Measurements from ENCODE around the gene TEX11. TPM values are rescaled to one million over a fixed set of nuclear protein-coding genes. Genes with fewer than 3 reads are reported as not detected.
A peak's percentile ranks its signal among the peaks of the same experiment; 100 is the strongest.

Gene TEX11
- total and polyA plus RNA-seq, 2 experiments from 2014 or later, result 0.60 to 1.0 TPM

DNA sequence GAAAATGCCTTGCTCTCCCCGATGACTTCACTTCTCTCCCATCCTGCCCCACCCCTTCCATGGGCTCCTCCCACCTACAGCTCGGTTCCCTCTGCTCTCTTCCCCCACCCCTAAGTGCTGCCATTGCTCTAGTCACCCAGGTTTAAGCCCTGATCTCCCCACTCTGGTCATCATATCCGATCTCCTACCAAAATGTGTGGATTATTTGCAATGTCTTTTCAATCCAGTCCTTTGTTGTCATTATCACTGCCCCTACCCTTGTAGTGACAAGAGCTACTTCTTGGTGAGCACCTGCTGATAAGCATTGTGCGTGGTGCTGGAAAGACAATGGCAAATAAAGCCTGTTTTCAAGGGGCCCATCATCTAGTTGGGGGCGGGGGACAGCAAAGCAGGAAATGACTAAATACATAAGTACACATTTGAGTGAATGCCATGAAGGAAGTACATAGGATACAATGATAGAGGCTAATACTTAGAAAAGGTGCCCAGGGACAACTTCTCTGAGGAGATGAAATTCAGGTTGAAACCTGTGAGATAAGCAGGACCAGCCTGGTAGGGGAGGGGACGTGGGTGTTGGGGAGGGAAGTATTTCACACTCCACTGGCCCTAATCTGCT, 400.1 kb downstream of the TEX11 start (continued):
- TF ChIP-seq, protein P1, sequence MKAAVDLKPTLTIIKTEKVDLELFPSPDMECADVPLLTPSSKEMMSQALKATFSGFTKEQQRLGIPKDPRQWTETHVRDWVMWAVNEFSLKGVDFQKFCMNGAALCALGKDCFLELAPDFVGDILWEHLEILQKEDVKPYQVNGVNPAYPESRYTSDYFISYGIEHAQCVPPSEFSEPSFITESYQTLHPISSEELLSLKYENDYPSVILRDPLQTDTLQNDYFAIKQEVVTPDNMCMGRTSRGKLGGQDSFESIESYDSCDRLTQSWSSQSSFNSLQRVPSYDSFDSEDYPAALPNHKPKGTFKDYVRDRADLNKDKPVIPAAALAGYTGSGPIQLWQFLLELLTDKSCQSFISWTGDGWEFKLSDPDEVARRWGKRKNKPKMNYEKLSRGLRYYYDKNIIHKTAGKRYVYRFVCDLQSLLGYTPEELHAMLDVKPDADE (IDR thresholded peaks at IDR 0.05), result no peak
- TF ChIP-seq NANOG (IDR thresholded peaks at IDR 0.05; ENCODE audit: borderline replicate concordance), result no peak

DNA sequence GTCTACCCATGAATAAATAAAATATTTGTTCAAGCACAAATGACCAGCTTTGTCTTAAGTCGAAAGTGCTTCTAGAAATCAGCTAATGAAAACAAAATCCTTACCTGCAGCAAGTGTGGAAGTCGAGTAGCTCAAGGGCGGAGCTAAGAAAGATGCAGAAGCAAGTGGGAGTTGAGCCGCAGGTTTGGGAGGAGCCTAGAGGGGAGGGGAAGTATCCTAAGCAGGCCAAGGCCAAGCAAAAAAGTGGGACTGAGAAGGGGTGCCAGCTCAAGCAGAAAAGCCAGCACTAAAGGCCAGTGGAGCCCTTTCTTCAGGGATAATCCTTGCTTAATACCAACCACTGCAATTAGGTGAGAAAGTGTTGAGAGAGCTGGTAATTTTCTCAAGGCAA, 403.1 kb downstream of the TEX11 start:
- Histone ChIP-seq H3K9me2 (ENCODE audit: insufficient read depth) (no peaks in the 10 kb centered on the region), H3K27me3 (ENCODE audit: insufficient read depth) (no peaks in the 10 kb centered on the region), H3K4me1 (ENCODE audit: insufficient read depth) (peaks cover 12% of the 10 kb centered on the region), H3F3A (replicated peaks; ENCODE audit: low read depth) (no peaks in the 10 kb centered on the region), H4K20me1 (replicated peaks; ENCODE audit: insufficient read depth) (no peaks in the 10 kb centered on the region), H3K79me2 (replicated peaks; ENCODE audit: insufficient read depth) (no peaks in the 10 kb centered on the region), H2AFZ (no peak overlapping the region), H3K36me3 (ENCODE audit: insufficient read depth) (no peaks in the 10 kb centered on the region; the same call in 1 of the 2 replicates), H3K4me2 (no peak overlapping the region), H3K27ac (ENCODE audit: low read depth) (no peak overlapping the region), H3K4me3 (no peak overlapping the region)
- H3K36me3 Mint-ChIP-seq (ENCODE audit: low read depth), result peaks cover 37% of the 10 kb centered on the region
- no peak overlapping the region for H3K27ac Mint-ChIP-seq
- DNase-seq (ENCODE audit: low spot score) (peak; percentile 34), ATAC-seq (peak; percentile 73)
- H3K27me3 Mint-ChIP-seq (ENCODE audit: insufficient read depth, low read depth, poor library complexity), result peaks cover 7% of the 10 kb centered on the region
- TF ChIP-seq STAT1 (IDR thresholded peaks at IDR 0.05; ENCODE audit: unreplicated experiment) (no peak), NANOG (IDR thresholded peaks at IDR 0.05; ENCODE audit: borderline replicate concordance) (no peak), CREB1 (CRISPR knock-in tag; IDR thresholded peaks at IDR 0.05; ENCODE audit: low read depth) (no peak), ZNF331 (CRISPR knock-in tag; IDR thresholded peaks at IDR 0.05; ENCODE audit: low read depth) (no peak), EZH2phosphoT487 (IDR thresholded peaks at IDR 0.05; ENCODE audit: unreplicated experiment) (no peak), JUNB (IDR thresholded peaks at IDR 0.05; ENCODE audit: unreplicated experiment) (no peak), ZNF114 (CRISPR knock-in tag; IDR thresholded peaks at IDR 0.05) (no peak)
- TF ChIP-seq, protein P2, sequence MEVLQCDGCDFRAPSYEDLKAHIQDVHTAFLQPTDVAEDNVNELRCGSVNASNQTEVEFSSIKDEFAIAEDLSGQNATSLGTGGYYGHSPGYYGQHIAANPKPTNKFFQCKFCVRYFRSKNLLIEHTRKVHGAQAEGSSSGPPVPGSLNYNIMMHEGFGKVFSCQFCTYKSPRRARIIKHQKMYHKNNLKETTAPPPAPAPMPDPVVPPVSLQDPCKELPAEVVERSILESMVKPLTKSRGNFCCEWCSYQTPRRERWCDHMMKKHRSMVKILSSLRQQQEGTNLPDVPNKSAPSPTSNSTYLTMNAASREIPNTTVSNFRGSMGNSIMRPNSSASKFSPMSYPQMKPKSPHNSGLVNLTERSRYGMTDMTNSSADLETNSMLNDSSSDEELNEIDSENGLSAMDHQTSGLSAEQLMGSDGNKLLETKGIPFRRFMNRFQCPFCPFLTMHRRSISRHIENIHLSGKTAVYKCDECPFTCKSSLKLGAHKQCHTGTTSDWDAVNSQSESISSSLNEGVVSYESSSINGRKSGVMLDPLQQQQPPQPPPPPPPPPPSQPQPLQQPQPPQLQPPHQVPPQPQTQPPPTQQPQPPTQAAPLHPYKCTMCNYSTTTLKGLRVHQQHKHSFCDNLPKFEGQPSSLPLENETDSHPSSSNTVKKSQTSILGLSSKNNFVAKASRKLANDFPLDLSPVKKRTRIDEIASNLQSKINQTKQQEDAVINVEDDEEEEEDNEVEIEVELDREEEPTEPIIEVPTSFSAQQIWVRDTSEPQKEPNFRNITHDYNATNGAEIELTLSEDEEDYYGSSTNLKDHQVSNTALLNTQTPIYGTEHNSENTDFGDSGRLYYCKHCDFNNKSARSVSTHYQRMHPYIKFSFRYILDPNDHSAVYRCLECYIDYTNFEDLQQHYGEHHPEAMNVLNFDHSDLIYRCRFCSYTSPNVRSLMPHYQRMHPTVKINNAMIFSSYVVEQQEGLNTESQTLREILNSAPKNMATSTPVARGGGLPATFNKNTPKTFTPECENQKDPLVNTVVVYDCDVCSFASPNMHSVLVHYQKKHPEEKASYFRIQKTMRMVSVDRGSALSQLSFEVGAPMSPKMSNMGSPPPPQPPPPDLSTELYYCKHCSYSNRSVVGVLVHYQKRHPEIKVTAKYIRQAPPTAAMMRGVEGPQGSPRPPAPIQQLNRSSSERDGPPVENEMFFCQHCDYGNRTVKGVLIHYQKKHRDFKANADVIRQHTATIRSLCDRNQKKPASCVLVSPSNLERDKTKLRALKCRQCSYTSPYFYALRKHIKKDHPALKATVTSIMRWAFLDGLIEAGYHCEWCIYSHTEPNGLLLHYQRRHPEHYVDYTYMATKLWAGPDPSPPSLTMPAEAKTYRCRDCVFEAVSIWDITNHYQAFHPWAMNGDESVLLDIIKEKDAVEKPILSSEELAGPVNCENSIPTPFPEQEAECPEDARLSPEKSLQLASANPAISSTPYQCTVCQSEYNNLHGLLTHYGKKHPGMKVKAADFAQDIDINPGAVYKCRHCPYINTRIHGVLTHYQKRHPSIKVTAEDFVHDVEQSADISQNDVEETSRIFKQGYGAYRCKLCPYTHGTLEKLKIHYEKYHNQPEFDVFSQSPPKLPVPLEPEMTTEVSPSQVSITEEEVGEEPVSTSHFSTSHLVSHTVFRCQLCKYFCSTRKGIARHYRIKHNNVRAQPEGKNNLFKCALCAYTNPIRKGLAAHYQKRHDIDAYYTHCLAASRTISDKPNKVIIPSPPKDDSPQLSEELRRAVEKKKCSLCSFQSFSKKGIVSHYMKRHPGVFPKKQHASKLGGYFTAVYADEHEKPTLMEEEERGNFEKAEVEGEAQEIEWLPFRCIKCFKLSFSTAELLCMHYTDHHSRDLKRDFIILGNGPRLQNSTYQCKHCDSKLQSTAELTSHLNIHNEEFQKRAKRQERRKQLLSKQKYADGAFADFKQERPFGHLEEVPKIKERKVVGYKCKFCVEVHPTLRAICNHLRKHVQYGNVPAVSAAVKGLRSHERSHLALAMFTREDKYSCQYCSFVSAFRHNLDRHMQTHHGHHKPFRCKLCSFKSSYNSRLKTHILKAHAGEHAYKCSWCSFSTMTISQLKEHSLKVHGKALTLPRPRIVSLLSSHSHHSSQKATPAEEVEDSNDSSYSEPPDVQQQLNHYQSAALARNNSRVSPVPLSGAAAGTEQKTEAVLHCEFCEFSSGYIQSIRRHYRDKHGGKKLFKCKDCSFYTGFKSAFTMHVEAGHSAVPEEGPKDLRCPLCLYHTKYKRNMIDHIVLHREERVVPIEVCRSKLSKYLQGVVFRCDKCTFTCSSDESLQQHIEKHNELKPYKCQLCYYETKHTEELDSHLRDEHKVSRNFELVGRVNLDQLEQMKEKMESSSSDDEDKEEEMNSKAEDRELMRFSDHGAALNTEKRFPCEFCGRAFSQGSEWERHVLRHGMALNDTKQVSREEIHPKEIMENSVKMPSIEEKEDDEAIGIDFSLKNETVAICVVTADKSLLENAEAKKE (CRISPR knock-in tag; IDR thresholded peaks at IDR 0.05), result no peak
- TF ChIP-seq, protein P3, sequence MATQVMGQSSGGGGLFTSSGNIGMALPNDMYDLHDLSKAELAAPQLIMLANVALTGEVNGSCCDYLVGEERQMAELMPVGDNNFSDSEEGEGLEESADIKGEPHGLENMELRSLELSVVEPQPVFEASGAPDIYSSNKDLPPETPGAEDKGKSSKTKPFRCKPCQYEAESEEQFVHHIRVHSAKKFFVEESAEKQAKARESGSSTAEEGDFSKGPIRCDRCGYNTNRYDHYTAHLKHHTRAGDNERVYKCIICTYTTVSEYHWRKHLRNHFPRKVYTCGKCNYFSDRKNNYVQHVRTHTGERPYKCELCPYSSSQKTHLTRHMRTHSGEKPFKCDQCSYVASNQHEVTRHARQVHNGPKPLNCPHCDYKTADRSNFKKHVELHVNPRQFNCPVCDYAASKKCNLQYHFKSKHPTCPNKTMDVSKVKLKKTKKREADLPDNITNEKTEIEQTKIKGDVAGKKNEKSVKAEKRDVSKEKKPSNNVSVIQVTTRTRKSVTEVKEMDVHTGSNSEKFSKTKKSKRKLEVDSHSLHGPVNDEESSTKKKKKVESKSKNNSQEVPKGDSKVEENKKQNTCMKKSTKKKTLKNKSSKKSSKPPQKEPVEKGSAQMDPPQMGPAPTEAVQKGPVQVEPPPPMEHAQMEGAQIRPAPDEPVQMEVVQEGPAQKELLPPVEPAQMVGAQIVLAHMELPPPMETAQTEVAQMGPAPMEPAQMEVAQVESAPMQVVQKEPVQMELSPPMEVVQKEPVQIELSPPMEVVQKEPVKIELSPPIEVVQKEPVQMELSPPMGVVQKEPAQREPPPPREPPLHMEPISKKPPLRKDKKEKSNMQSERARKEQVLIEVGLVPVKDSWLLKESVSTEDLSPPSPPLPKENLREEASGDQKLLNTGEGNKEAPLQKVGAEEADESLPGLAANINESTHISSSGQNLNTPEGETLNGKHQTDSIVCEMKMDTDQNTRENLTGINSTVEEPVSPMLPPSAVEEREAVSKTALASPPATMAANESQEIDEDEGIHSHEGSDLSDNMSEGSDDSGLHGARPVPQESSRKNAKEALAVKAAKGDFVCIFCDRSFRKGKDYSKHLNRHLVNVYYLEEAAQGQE (IDR thresholded peaks at IDR 0.05; ENCODE audit: unreplicated experiment), result no peak
- TF ChIP-seq, protein P1 (IDR thresholded peaks at IDR 0.05), result no peak
- TF ChIP-seq, protein P4, sequence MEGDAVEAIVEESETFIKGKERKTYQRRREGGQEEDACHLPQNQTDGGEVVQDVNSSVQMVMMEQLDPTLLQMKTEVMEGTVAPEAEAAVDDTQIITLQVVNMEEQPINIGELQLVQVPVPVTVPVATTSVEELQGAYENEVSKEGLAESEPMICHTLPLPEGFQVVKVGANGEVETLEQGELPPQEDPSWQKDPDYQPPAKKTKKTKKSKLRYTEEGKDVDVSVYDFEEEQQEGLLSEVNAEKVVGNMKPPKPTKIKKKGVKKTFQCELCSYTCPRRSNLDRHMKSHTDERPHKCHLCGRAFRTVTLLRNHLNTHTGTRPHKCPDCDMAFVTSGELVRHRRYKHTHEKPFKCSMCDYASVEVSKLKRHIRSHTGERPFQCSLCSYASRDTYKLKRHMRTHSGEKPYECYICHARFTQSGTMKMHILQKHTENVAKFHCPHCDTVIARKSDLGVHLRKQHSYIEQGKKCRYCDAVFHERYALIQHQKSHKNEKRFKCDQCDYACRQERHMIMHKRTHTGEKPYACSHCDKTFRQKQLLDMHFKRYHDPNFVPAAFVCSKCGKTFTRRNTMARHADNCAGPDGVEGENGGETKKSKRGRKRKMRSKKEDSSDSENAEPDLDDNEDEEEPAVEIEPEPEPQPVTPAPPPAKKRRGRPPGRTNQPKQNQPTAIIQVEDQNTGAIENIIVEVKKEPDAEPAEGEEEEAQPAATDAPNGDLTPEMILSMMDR (conservative IDR thresholded peaks at IDR 0.05; ENCODE audit: low read depth in 2 of 2), result no peak
- H3K9me3 Mint-ChIP-seq, result no peaks in the 10 kb centered on the region; the same call in 2 of the 3 replicates
- H3K4me1 Mint-ChIP-seq, result peaks cover 35% of the 10 kb centered on the region
- H3K4me3 Mint-ChIP-seq, result no peak overlapping the region
